HG02852 (cell line): Measurements from ENCODE around the gene CFAP58.
"Not testable (repeated sequence)": the region's sequence is repeated elsewhere in the genome, so short reads cannot be mapped to it uniquely, and the experiment has no call there.

Experiments
- ATAC-seq: cut with Tn5 transposase; IDR thresholded peaks from one replicate; pipeline ENCODE4 v1.9.1; 2021; ENCODE audit warnings: mild to moderate bottlenecking, moderate library complexity; ENCODE audit not compliant: unreplicated experiment

Gene CFAP58

GRCh38 chr10:104427989-104428388 is 74.4 kb downstream of the CFAP58 start:
- no peak for ATAC-seq

- ATAC-seq = no peak
Measured at GRCh38 chr10:104429846-104430245, 76.2 kb downstream of the CFAP58 start.

DNA sequence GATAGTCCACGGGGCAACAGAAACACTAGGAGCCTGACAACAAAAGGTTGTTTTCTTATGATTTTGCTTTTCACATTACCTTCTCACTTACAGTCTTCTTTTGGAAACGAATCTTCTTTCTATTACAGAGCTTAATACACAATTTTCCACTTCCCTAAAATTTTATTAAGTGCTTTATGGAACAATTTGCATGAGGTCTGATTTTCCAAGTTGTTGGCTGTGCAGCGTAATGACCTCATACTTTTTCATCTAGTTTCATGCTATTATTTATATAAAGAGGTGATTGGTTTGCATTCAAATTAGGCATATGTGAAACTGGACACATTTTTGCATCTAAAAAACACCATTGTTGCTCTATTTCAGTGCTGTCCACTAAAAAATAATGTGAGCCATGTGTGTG is 76.7 kb downstream of the CFAP58 start:
- ATAC-seq = no peak

DNA sequence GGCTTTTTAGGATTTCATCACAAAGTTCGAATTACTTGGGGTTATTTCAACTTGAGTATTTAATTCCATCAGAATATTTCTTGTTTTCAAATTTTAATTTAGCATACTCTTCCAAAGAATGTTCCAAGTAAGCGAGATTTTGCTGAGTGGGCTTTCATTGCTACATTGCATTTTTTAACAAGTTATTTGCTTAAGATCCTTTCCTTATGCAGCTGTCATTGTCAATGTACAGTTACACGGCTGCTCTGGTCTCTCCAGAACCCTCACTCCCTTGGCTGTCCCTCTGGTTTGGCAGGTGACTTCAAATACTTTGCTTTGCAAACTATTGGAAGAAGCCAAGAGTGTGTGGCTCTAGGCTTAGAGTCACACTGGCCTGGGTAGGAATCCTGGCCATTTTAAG is 80.0 kb downstream of the CFAP58 start:
- ATAC-seq = no peak

GRCh38 chr10:104434601-104435000 is 81.0 kb downstream of the CFAP58 start:
- no peak for ATAC-seq

- ATAC-seq = no peak
Measured at GRCh38 chr10:104435822-104436221, 82.2 kb downstream of the CFAP58 start.

DNA sequence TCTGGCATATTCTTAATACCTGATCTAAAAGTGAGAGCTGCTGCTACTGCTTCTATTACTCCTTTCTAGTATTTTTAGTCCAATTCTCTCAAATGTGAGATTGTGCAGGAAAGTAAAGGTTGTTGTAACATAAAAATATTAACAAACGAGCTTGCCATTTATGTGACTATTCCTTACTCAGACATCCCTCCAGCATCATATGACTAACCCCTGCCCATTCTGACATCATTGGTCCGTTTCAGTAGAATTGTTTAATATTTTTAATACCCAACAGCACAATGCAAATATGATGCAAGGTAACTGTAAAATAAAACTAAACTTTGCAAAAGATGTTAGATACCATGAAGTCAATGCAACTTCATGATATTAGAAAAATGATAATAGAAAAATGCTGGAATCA is 83.6 kb downstream of the CFAP58 start:
- no peak for ATAC-seq

- ATAC-seq = no peak
Measured at GRCh38 chr10:104440221-104440620, 86.6 kb downstream of the CFAP58 start.

- ATAC-seq = no peak
Measured at GRCh38 chr10:104441329-104442000, 87.8 kb downstream of the CFAP58 start.

DNA sequence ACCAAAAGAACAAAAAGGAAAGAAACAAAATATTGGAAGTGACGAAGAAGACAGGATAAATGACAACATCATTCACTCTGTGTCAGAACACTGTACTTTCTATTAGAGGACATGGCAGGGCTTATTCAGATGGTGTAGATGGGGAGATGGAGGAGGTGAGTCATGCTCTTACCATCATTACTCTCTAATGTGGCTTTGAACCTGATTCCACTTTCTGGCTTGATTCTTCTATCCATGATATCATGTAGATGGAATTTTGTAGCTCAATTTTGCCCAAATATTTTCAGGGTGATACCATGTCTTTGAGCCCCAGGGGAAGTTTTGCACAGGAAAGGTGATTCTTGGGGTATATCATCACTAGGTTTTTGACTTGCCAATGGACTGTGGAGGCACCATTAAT is 91.7 kb downstream of the CFAP58 start:
- ATAC-seq = no peak

DNA sequence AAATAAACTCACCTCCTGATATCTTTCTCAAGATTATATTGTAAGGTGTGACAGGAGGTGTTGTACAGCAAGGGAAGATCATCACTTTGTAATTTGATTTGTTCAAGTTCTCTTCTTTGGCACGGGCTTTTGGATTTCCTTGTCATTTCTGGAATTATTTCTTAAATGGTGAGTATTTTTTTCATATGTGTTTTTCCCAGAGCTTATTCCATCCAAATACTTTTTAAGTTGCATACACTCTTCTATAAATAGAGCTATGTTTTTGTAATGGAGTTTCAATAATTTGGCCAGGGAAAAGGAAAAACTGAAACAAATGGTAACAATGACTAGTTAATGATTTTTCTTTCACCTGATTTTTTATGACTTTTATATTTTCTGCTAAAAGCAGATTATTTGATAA is 92.5 kb downstream of the CFAP58 start:
- no peak for ATAC-seq

- no peak for ATAC-seq
Measured at GRCh38 chr10:104447331-104447730, 93.7 kb downstream of the CFAP58 start.

DNA sequence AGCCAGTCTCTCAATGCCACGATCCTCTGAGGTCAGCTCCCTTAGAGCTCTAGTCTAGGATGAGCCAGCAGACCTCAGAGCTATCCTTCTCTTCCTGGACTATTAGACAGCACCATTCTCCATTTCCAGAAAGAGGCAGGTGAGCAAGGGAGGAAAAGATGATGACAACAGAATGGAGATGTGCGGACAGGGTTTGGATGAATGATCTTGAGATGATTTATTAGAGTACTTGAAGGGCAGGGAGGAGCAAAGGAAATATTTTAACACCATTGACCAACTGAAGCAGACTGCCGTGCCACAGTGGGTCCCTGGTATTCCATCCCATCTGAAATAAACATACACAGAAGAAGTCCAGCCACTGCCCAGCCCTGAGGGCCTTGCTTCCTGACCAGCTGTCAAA is 94.3 kb downstream of the CFAP58 start:
- no peak for ATAC-seq

- ATAC-seq = no peak
Measured at GRCh38 chr10:104449391-104449790, 95.8 kb downstream of the CFAP58 start.

DNA sequence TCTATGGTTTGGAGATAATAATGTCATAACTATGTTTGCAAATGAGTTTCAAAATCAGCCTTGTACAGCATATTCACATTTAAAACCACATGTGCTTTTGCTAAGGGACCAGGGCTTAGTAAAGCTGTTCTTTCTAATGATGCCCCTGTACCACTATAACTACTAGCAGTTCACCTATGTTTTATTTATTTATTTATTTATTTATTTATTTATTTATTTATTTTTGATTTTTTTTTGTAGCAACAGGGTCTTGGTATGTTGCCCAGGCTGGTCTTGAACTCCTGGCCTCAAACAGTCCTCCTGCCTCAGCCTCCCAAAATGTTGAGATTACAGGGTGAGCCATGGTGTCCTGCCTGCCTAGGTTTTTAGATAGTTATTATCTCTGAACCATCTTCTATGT is 96.9 kb downstream of the CFAP58 start:
- ATAC-seq = no peak

DNA sequence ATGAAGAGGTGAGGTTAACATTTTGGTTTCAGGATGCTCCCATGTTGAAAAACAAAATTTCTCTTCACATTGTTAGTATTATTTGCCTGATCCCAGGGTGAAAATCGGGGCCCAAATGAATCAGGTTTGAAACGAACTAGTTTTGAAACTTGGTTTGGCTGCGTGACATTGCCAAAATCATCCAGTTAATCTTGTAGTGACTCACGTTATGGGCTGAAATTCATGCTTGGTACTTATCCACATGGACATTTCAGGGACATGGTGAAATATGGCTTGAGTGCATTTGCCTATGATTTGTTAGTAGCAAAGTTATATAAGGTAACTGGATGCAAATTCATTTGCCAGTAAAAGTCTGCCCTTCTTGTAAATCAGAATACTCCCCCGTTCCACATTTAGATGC is 97.3 kb downstream of the CFAP58 start:
- no peak for ATAC-seq

GRCh38 chr10:104452977-104453376 is 99.3 kb downstream of the CFAP58 start:
- no peak for ATAC-seq

- ATAC-seq = peak; percentile 92
Measured at GRCh38 chr10:104456802-104457542, 103.3 kb downstream of the CFAP58 start.

DNA sequence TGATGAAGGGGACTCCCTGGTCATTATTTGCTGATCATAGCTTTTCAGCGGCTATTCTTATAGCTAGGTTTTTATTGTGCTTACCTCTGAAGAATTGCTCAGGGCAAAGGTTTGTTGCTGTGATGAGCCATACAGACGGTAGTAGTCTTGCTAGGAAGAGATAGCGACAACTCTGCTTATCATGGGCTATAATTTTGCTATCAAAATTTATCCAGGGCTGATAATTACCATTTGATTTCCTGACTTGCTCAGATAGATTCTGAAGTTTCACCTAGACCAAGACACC is 103.9 kb downstream of the CFAP58 start:
- ATAC-seq = no peak

DNA sequence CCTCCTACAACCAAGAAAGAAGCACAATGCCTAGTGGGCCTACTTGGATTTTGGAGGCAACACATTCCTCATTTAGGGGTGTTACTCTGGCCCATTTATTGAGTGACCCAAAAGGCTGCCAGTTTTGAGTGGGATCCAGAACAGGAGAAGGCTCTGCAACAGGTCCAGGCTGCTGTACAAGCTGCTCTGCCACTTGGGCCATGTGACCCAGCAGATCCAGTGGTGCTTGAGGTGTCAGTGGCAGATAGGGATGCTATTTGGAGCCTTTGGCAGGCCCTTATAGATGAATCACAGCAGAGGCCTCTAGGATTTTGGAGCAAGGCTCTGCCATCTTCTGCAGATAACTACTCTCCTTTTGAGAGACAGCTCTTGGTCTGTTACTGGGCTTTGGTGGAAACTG is 111.9 kb downstream of the CFAP58 start:
- not testable (repeated sequence) for ATAC-seq

- ATAC-seq = not testable (repeated sequence)
Measured at GRCh38 chr10:104468818-104469217, 115.2 kb downstream of the CFAP58 start.

- no peak for ATAC-seq
Measured at GRCh38 chr10:104472505-104472904, 118.9 kb downstream of the CFAP58 start.
